ENCODE results near the gene PTCD2.

DNA sequence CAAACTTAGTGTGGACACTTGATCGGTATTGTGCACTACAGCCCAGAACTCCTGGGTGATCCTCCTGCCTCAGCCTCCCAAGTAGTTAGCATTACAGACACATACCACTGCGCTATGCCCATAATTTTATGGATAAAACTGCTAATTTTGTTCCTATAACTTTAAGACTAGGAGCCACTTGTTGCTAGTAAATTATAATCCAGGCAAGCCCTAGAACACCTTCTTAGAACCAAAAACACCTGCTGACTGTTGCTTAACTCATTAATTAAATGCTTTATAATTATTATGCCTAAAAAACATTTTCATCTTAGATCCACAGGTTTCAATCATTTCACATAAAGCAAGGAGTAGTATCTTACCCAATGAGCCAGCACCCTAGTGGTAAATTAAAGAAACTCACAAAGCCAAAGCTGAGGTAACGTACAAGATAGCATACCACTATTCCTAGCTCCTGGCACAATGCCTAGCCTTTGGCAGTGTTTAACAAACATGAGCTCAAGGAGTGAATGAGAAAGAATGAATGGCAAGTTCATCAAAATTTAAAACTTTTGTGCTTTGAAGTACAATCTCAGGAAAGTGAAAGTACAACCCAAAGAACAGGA lies 5.5 kb upstream of the PTCD2 start:
- TF ChIP-seq, protein P1, sequence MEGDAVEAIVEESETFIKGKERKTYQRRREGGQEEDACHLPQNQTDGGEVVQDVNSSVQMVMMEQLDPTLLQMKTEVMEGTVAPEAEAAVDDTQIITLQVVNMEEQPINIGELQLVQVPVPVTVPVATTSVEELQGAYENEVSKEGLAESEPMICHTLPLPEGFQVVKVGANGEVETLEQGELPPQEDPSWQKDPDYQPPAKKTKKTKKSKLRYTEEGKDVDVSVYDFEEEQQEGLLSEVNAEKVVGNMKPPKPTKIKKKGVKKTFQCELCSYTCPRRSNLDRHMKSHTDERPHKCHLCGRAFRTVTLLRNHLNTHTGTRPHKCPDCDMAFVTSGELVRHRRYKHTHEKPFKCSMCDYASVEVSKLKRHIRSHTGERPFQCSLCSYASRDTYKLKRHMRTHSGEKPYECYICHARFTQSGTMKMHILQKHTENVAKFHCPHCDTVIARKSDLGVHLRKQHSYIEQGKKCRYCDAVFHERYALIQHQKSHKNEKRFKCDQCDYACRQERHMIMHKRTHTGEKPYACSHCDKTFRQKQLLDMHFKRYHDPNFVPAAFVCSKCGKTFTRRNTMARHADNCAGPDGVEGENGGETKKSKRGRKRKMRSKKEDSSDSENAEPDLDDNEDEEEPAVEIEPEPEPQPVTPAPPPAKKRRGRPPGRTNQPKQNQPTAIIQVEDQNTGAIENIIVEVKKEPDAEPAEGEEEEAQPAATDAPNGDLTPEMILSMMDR (conservative IDR thresholded peaks at IDR 0.05; ENCODE audit: low read length): peak; percentile 48
- TF ChIP-seq EZH2phosphoT487 (IDR thresholded peaks at IDR 0.05; ENCODE audit: borderline replicate concordance): no peak
